ENCODE results near the gene RABGEF1.
"Not testable (repeated sequence)": the region's sequence is repeated elsewhere in the genome, so short reads cannot be mapped to it uniquely, and the experiment has no call there.

DNA sequence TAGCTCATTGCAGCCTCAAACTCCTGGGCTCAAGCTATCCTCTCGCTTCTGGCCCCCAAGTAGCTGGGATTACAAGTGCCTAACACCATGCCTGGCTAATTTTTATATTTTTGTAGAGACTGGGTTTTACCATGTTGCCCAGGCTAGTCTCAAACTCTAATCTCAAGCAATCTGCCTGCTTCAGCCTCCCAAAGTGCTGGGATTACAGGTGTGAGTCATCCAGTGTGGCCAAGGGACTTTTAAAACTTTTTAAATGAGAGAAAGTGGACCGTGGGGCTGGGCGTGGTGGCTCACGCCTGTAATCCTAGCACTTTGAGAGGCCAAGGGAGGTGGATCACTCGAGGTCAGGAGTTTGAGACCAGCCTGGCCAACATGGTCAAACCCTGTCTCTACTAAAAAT is 44.4 kb upstream of the RABGEF1 start:
- TF ChIP-seq, protein P1, sequence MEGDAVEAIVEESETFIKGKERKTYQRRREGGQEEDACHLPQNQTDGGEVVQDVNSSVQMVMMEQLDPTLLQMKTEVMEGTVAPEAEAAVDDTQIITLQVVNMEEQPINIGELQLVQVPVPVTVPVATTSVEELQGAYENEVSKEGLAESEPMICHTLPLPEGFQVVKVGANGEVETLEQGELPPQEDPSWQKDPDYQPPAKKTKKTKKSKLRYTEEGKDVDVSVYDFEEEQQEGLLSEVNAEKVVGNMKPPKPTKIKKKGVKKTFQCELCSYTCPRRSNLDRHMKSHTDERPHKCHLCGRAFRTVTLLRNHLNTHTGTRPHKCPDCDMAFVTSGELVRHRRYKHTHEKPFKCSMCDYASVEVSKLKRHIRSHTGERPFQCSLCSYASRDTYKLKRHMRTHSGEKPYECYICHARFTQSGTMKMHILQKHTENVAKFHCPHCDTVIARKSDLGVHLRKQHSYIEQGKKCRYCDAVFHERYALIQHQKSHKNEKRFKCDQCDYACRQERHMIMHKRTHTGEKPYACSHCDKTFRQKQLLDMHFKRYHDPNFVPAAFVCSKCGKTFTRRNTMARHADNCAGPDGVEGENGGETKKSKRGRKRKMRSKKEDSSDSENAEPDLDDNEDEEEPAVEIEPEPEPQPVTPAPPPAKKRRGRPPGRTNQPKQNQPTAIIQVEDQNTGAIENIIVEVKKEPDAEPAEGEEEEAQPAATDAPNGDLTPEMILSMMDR (IDR thresholded peaks at IDR 0.05; ENCODE audit: poor library complexity), result not testable (repeated sequence)
- TF ChIP-seq EZH2 (IDR thresholded peaks at IDR 0.05; ENCODE audit: borderline replicate concordance); EZH2phosphoT487 (IDR thresholded peaks at IDR 0.05; ENCODE audit: low read depth, severe bottlenecking, unreplicated experiment): not testable (repeated sequence)

All from hepatocyte (in vitro differentiated cells).